MM.1S (cell line): Measurements from ENCODE around the gene BTRC.
"Not testable (repeated sequence)": the region's sequence is repeated elsewhere in the genome, so short reads cannot be mapped to it uniquely, and the experiment has no call there.

Source experiments
- EZH2 ChIP-seq: fragments of 300-600 bp; sonication (generic); optimal IDR thresholded peaks from 2 replicates; pipeline ENCODE3; 2017; ENCODE audit warnings: low read depth, mild to moderate bottlenecking, antibody characterized with exemption, low read length, mixed read lengths
- TF ChIP-seq, protein P1 (sequence below): fragments of 300-600 bp; sonication (generic); IDR thresholded peaks from 2 replicates; pipeline ENCODE4 v1.5.1; 2016; ENCODE audit warnings: antibody characterized with exemption, low read length, mixed read lengths

DNA sequence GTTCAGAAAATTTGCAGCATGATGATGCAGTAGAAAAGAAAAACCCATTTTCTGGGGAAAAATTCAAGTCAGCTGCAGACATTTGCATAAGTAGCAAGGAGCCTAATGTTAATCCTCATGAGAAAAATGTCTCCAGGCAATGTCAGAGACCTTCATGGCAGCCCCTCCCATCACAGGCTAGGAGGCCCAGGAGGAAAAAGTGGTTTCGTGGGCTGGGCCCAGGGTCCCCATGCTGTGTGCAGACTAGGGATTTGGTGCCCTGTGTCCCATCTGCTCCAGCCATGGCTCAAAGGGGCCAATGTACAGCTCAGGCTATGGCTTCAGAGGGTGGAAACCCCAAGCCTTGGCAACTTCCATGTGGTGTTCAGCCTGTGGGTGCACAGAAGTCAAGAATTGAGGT, 26.5 kb upstream of the BTRC start:
- TF ChIP-seq, protein P1, sequence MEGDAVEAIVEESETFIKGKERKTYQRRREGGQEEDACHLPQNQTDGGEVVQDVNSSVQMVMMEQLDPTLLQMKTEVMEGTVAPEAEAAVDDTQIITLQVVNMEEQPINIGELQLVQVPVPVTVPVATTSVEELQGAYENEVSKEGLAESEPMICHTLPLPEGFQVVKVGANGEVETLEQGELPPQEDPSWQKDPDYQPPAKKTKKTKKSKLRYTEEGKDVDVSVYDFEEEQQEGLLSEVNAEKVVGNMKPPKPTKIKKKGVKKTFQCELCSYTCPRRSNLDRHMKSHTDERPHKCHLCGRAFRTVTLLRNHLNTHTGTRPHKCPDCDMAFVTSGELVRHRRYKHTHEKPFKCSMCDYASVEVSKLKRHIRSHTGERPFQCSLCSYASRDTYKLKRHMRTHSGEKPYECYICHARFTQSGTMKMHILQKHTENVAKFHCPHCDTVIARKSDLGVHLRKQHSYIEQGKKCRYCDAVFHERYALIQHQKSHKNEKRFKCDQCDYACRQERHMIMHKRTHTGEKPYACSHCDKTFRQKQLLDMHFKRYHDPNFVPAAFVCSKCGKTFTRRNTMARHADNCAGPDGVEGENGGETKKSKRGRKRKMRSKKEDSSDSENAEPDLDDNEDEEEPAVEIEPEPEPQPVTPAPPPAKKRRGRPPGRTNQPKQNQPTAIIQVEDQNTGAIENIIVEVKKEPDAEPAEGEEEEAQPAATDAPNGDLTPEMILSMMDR = not testable (repeated sequence)
- not testable (repeated sequence) for TF ChIP-seq EZH2
